Neuronal stem cell (in vitro differentiated cells): ENCODE results near the gene TMEM82.

Experiments used
- DNase-seq: peaks from one replicate; pipeline ENCODE4 v3.0.0-alpha.2; 2013; ENCODE audit warnings: low spot score
- H2AFZ ChIP-seq: one replicate; pipeline ENCODE4 v1.6.1; 2013; ENCODE audit warnings: mild to moderate bottlenecking, low read length, inconsistent platforms
- H2AK5ac ChIP-seq: 2 replicates; pipeline ENCODE4 v1.6.1; 2013; ENCODE audit warnings: low read depth, mild to moderate bottlenecking, inconsistent platforms, low read length, moderate library complexity, mixed read lengths
- H2BK120ac ChIP-seq: 2 replicates; pipeline ENCODE4 v1.6.1; 2013; ENCODE audit warnings: low read depth, mild to moderate bottlenecking, inconsistent platforms, low read length, moderate library complexity, mixed read lengths
- H2BK12ac ChIP-seq: one replicate; pipeline ENCODE4 v1.6.1; 2013; ENCODE audit warnings: low read length, inconsistent platforms
- H2BK15ac ChIP-seq: 2 replicates; pipeline ENCODE4 v1.6.1; 2013; ENCODE audit warnings: mild to moderate bottlenecking, low read length, inconsistent platforms, mixed read lengths
- H2BK5ac ChIP-seq: one replicate; pipeline ENCODE4 v1.6.1; 2013; ENCODE audit warnings: inconsistent platforms, mild to moderate bottlenecking, low read length, moderate library complexity
- H3K14ac ChIP-seq: one replicate; pipeline ENCODE4 v1.6.1; 2013; ENCODE audit warnings: low read length, inconsistent platforms
- H3K18ac ChIP-seq: 2 replicates; pipeline ENCODE4 v1.6.1; 2013; ENCODE audit warnings: low read length, inconsistent platforms
- H3K23ac ChIP-seq: 2 replicates; pipeline ENCODE4 v1.6.1; 2013; ENCODE audit warnings: low read depth, mild to moderate bottlenecking, mixed read lengths, low read length, inconsistent platforms; ENCODE audit not compliant: poor library complexity
- H3K27ac ChIP-seq: replicated peaks from 3 replicates; pipeline ENCODE4 v1.5.1; 2013; ENCODE audit warnings: low read length, inconsistent platforms
- H3K27me3 ChIP-seq, 3 experiments: 2 replicates each; pipeline ENCODE4 v1.6.1; 2013; ENCODE audit warnings: low read length in 3 of 3, mild to moderate bottlenecking in 2 of 3, inconsistent platforms in 1 of 3, low read depth in 1 of 3, mixed read lengths in 1 of 3, moderate library complexity in 1 of 3; ENCODE audit not compliant: control insufficient read depth in 3 of 3, insufficient read depth in 3 of 3
- H3K36me3 ChIP-seq, 2 donors: replicated peaks in 1 of 2; 2 replicates each; pipeline ENCODE4 v1.6.1; 2013; ENCODE audit warnings: low read length in 2 of 2; ENCODE audit not compliant: control insufficient read depth in 2 of 2, insufficient read depth in 2 of 2
- H3K4ac ChIP-seq: 2 replicates; pipeline ENCODE4 v1.6.1; 2013; ENCODE audit warnings: inconsistent platforms, mild to moderate bottlenecking, low read length, moderate library complexity
- H3K4me1 ChIP-seq, 2 donors: 1 replicate in 1 of 2; 2 replicates in 1 of 2; pipeline ENCODE4 v1.6.1; 2013; ENCODE audit warnings: low read length in 2 of 2, low read depth in 1 of 2; ENCODE audit not compliant: control insufficient read depth in 2 of 2, insufficient read depth in 1 of 2
- H3K4me2 ChIP-seq: one replicate; pipeline ENCODE4 v1.6.1; 2013; ENCODE audit warnings: mild to moderate bottlenecking, low read length, inconsistent platforms; ENCODE audit not compliant: insufficient read depth, poor library complexity, severe bottlenecking
- H3K4me3 ChIP-seq, 2 donors: 2 replicates each; pipeline ENCODE4 v1.5.1; 2013; ENCODE audit warnings: low read length in 2 of 2, mild to moderate bottlenecking in 2 of 2, inconsistent platforms in 1 of 2, moderate library complexity in 1 of 2
- H3K79me1 ChIP-seq: one replicate; pipeline ENCODE4 v1.6.1; 2013; ENCODE audit warnings: low read depth, mild to moderate bottlenecking, inconsistent platforms, low read length, moderate library complexity
- H3K9ac ChIP-seq: one replicate; pipeline ENCODE4 v1.6.1; 2013; ENCODE audit warnings: mild to moderate bottlenecking, low read depth, low read length, inconsistent platforms; ENCODE audit not compliant: poor library complexity
- H3K9me3 ChIP-seq, 2 donors: replicated peaks in 1 of 2; 2 replicates each; pipeline versions ENCODE3 to v1.6.1; 2013; ENCODE audit warnings: low read length in 2 of 2, mild to moderate bottlenecking in 2 of 2, inconsistent platforms in 1 of 2, low read depth in 1 of 2, mixed read lengths in 1 of 2, moderate library complexity in 1 of 2; ENCODE audit not compliant: control insufficient read depth in 2 of 2, insufficient read depth in 1 of 2
- H4K8ac ChIP-seq: one replicate; pipeline ENCODE4 v1.6.1; 2013; ENCODE audit warnings: low read depth, mild to moderate bottlenecking, inconsistent platforms, low read length, moderate library complexity
- H4K91ac ChIP-seq: one replicate; pipeline ENCODE4 v1.6.1; 2013; ENCODE audit warnings: low read length, low read depth, mild to moderate bottlenecking, inconsistent platforms; ENCODE audit not compliant: poor library complexity
- WGBS, 2 donors: extraction: QIAGEN DNeasy Blood & Tissue Kit; methylation state at CpG; one replicate each; pipeline ENCODE4 v1.1.7; 2013; ENCODE audit warnings: missing lambda C conversion rate in 2 of 2, mixed read lengths in 1 of 2; ENCODE audit not compliant: insufficient read length in 2 of 2, insufficient replicate concordance in 1 of 2; ENCODE audit errors: extremely low coverage in 2 of 2; 5-methylcytosine and 5-hydroxymethylcytosine counted together

The TMEM82 gene

DNA sequence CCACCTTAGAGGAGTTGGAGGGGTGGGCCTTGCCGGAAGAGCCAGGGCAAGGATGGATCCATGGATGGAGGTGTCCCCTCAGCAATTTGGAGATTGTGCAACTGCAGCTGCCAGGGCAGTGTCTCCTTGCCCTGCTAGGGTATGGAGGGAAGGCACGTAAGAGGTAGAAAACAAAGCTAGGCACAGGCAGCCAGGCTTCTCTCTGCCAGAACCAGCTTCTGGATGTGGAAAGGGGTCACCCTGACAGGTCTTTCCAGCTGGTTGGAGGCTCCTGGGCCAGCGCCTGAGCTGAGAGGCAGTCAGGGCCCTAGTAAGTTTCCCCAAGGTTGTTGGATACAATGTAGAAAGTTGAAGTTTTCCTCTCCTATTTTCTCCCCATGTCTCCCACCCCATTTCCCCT lies 21.4 kb upstream of the TMEM82 start:
- Histone ChIP-seq H3K27ac (no peak overlapping the region), H2BK12ac (no peak overlapping the region), H3K4ac (no peak overlapping the region), H3K79me1 (peaks cover 6% of the 10 kb centered on the region), H3K4me2 (no peak overlapping the region), H3K14ac (peak overlapping the region; percentile 21), H3K4me1 (no peaks in the 10 kb centered on the region), H3K23ac (no peak overlapping the region), H4K91ac (no peak overlapping the region), H3K9me3 (no peaks in the 10 kb centered on the region), H3K18ac (no peak overlapping the region), H2AFZ (no peak overlapping the region), H2BK120ac (no peak overlapping the region), H2AK5ac (no peak overlapping the region), H3K4me3 (no peak overlapping the region), H2BK5ac (peak overlapping the region; percentile 66), H3K36me3 (peaks cover 47 to 82% of the 10 kb centered on the region in 2 donors), H2BK15ac (no peak overlapping the region), H4K8ac (no peak overlapping the region), H3K9ac (no peak overlapping the region), H3K27me3 (peaks cover 0 to 6% (median 0%) of the 10 kb centered on the region in 3 experiments)
- DNase-seq, result no peak
- WGBS, 2 donors, result no CpG with 5 or more reads among the region's 3 CpGs

DNA sequence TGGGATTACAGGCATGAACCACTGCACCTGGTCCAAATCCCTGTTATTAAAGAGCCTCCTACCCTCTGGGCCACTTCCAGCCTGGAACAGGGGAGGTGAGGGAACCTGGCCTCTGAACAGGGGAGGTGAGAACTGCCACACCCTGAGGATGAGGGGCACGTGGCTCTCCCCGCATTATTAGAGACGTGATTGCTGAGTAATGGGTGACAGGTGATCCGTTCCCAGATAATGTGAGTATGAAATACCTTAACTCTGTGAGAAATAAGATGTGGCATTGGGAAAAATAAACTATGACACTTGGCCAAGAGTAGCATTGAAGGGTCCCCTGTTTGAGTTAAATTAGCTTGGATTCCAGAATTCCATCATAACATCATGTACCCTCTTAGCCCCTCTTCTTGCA lies 19.9 kb upstream of the TMEM82 start:
- Histone ChIP-seq H2AFZ (no peak overlapping the region), H2BK5ac (no peak overlapping the region), H2BK15ac (no peak overlapping the region), H4K8ac (no peak overlapping the region), H2AK5ac (no peak overlapping the region), H3K9ac (no peak overlapping the region), H3K79me1 (peaks cover 5% of the 10 kb centered on the region), H4K91ac (no peak overlapping the region), H3K9me3 (no peaks in the 10 kb centered on the region), H2BK120ac (no peak overlapping the region), H3K27me3 (peaks cover 0 to 6% (median 0%) of the 10 kb centered on the region in 3 experiments), H3K4me1 (no peaks in the 10 kb centered on the region), H3K18ac (no peak overlapping the region), H2BK12ac (no peak overlapping the region), H3K4ac (no peak overlapping the region), H3K14ac (no peak overlapping the region), H3K4me3 (no peak overlapping the region), H3K27ac (no peak overlapping the region), H3K36me3 (peaks cover 50 to 82% of the 10 kb centered on the region in 2 donors), H3K4me2 (no peak overlapping the region), H3K23ac (no peak overlapping the region)
- no CpG with 5 or more reads among the region's 4 CpGs for WGBS, 2 donors
- no peak for DNase-seq

DNA sequence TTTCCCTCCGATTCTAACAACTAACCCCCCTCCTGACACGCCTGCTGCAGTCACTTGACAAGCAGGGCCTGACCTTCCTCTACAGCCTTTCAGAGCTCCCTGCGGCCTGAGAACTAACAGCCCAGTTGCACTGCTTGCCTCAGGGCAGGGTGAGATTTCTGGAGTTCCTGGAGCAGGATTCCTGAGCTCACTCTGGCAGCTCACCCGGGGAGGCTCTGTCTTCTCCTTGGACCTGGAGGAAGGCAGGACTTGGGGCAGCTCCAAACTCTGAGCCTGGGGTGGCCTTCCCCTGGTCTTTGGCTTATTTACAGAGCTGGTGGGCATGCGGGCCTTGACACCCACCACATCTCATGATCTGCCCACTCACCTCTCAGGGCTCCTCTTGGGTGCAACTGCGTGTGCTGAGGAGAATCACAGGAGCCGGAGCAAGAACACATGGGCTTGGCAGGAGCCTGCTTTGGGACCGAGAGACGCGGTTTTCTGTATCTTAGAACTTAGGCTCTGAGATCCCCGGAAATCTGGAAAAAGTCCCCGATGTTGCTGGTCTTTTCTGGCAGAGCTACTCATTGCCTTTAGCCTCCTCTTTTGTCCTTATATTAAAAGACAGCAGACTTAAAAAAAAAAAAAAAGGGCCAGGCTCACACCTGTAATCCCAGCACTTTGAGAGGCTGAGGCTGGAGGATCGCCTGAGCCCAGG lies 19.3 kb upstream of the TMEM82 start:
- Histone ChIP-seq H2BK120ac (no peak overlapping the region), H3K79me1 (peaks cover 5% of the 10 kb centered on the region), H3K23ac (peak overlapping the region; percentile 65), H3K9me3 (no peaks in the 10 kb centered on the region), H2BK15ac (no peak overlapping the region), H3K27ac (no peak overlapping the region), H3K4ac (no peak overlapping the region), H2BK12ac (no peak overlapping the region), H3K4me3 (no peak overlapping the region), H3K4me1 (no peaks in the 10 kb centered on the region), H2AFZ (no peak overlapping the region), H2AK5ac (no peak overlapping the region), H2BK5ac (no peak overlapping the region), H3K9ac (peak overlapping the region; percentile 21), H4K8ac (no peak overlapping the region), H3K18ac (no peak overlapping the region), H3K27me3 (peaks cover 0 to 4% (median 0%) of the 10 kb centered on the region in 3 experiments), H4K91ac (no peak overlapping the region), H3K14ac (no peak overlapping the region), H3K4me2 (no peak overlapping the region), H3K36me3 (peaks cover 50 to 82% of the 10 kb centered on the region in 2 donors)
- no CpG with 5 or more reads among the region's 13 CpGs for WGBS, 2 donors
- DNase-seq, result no peak

DNA sequence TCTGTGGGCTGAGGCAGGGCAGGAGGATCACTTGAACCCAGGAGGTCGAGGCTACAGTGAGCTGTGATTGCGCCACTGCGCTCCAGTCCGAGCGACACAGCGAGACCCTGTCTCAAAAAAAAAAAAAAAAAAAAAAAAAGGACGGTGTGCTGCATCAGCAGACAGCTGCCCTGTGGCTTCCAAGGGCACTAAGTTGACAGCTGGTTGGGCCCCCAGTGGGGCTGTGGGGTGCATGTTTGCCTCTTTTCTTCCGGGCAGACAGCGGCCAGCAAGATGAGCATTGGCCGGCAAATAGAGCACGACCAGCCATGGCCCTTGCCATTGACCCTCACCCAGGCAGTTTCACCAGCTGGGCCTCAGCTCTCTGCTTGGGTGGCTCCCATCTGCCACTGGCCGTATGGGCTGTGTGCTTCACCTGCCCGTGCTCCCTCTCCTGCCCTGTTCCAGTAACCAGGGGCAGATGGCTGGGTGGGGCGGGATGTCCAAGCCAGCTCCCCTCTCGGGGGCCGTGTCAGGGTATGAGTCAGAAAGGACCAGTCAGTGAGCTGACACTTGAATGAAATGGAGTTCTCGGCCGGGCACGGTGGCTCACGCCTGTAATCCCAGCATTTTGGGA lies 18.6 kb upstream of the TMEM82 start:
- Histone ChIP-seq H3K18ac (no peak overlapping the region), H3K9me3 (no peaks in the 10 kb centered on the region), H2BK15ac (no peak overlapping the region), H2BK120ac (no peak overlapping the region), H4K91ac (no peak overlapping the region), H2AFZ (no peak overlapping the region), H3K14ac (peak overlapping the region; percentile 56), H3K27me3 (no peaks in the 10 kb centered on the region), H3K4ac (no peak overlapping the region), H3K4me3 (no peak overlapping the region), H3K36me3 (peaks cover 53 to 83% of the 10 kb centered on the region in 2 donors), H3K79me1 (peaks cover 5% of the 10 kb centered on the region), H4K8ac (no peak overlapping the region), H3K9ac (no peak overlapping the region), H2BK5ac (peak overlapping the region; percentile 53), H3K4me2 (no peak overlapping the region), H2BK12ac (peak overlapping the region; percentile 22), H2AK5ac (no peak overlapping the region), H3K4me1 (no peaks in the 10 kb centered on the region), H3K27ac (no peak overlapping the region), H3K23ac (no peak overlapping the region)
- DNase-seq, result no peak
- WGBS, 2 donors, result no CpG with 5 or more reads among the region's 20 CpGs
